Measurements from ENCODE around the gene PACRG.

GRCh38 chr6:162856885-162857284 is 129.1 kb downstream of the PACRG start:
- TF ChIP-seq, protein P1, sequence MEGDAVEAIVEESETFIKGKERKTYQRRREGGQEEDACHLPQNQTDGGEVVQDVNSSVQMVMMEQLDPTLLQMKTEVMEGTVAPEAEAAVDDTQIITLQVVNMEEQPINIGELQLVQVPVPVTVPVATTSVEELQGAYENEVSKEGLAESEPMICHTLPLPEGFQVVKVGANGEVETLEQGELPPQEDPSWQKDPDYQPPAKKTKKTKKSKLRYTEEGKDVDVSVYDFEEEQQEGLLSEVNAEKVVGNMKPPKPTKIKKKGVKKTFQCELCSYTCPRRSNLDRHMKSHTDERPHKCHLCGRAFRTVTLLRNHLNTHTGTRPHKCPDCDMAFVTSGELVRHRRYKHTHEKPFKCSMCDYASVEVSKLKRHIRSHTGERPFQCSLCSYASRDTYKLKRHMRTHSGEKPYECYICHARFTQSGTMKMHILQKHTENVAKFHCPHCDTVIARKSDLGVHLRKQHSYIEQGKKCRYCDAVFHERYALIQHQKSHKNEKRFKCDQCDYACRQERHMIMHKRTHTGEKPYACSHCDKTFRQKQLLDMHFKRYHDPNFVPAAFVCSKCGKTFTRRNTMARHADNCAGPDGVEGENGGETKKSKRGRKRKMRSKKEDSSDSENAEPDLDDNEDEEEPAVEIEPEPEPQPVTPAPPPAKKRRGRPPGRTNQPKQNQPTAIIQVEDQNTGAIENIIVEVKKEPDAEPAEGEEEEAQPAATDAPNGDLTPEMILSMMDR (IDR thresholded peaks at IDR 0.05), result peak in 4 of 6 experiments; percentile 50 to 62 (median 60)
- TF ChIP-seq POLR2A (IDR thresholded peaks at IDR 0.05), result no peak
